NCI-H1092 treated with DMSO at 0.1 percent for 48 hours (cell line): ENCODE measurements around the gene ABHD11.
A peak's percentile ranks its signal among the peaks of the same experiment; 100 is the strongest.
"Not testable (repeated sequence)": the region's sequence is repeated elsewhere in the genome, so short reads cannot be mapped to it uniquely, and the experiment has no call there.

Source experiments
- DNase-seq: peaks from one replicate; lab custom pipeline; 2025; lab: John Stamatoyannopoulos, UW

ABHD11 gene

DNA sequence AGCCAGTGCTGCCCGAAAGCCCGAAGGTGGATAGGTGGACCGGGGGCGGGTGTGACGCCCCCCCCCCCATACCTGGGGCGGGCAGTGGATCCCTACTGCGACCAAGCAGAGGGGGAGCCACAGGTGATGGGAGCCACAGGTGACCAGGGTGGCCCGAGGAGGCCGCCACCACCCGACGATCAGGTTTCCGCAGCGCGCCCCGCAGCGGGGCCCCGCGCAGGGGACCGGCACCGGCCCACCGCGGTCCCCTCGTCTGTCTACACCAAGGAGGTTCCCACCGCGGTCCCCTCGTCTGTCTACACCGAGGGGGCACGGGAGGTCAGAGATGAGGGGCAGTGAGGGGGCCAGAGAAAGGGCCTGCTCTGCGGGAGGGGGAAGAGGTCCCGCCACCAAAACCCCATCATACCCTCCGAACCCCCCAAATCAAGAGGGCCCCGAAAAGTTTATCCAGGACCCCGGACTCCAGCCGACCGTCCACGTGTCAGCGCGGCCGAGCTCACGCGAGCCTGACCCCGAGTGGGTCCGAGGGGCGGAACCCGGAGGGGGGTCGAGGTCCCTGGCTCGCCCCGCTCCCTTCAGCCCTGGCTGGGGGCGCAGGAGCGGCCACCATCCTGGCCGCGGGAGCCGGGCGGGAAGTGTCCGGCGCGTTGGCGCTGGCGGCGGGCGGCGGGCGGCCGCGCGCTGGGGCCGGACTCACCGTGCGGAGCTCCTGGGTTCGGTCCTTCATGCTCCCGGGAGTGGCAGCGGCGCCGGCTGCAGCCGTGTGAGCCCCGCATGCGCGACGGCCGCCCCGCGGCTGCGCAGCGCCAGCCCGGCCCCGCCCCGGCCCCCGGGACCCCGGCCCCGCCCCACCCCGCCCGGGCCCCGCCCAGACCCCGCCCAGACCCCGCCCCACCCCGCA is 19.4 kb downstream of the ABHD11 start, which contains the start of gene STX1A:
Gene STX1A (minus strand): TSS at position 765 of the 901 bp plus-strand sequence. CDS start 38 bp downstream, at position 727.
- DNase-seq, result peak; percentile 62

DNA sequence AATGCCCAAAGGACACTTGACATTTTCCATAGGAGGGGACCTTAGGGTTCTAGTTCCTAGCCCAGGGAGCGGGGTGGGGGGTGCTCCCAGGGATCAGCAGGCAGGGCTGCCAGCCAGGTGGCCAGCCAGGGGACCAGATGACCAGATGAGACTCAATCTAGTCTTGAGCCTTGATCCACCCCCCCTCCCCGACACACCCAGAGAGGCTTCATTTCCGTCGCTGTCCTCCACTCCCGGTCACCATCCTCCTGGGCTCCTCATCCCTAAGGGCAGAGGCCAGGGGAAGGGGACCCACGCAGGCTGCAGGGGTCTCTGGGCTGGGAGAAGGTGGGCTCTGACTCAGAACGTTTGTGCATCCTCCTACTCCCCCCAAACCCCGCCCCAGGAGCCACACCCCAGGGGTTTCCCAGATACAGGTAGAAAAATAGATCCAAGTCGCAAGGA is 20.1 kb downstream of the ABHD11 start:
- no peak for DNase-seq

DNA sequence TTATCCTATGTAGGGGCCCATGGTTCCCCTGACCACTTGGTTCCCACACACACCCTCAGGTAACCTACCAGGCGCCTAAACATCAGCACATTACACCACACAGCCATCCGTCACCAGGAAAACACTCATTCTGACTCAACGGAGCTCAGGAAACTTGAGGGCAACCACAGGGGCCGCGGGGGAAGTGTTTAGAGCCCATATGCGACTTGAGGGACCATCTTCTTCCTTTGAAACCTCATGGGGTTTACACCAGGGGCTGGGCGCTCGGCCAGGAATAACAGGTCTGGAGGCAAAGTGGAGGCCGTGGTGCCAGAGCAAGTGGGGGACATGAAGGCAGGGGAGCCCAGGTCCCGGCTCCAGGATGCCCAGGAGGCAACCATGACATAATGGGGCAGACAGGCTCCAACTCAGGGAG is 20.6 kb downstream of the ABHD11 start:
- DNase-seq, result no peak

DNA sequence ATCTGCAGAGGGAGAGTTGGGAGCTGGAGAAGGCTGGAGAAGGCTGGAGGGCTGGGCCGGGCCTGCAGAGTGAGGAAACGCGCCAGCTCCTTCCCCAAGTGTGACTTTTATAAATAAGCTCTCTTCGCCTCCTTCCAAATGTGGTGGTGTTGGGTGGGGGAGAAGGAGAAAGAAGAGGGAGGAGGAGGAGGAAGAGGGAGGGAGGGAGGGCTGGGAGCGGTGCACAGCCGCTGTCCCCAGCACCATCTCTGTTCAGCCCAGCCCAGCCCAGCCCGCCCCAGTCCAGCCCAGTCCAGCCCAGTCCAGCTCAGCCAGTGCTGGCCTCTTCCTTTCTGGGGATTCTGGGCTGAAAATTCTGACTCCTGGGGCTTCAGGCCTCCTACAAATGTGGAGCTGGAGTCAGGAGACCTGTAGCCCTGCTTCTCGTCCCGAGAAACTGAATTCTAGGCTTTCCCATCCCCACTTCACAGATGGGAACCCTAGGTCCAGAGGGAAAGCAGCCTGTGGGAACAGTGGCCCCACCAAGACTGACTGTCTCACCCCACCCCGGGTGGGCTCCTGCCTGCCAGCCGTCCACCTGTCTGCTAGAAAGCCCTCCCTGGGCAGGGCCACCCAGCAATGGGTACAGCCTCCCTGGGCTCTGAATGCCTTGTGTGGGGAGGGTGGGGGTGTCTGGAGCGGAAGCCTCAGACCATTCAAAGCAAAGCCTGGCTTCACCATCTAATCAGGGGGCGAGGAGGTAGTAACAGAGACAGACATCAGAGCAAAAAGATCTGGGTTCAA is 21.4 kb downstream of the ABHD11 start:
- no peak for DNase-seq

DNA sequence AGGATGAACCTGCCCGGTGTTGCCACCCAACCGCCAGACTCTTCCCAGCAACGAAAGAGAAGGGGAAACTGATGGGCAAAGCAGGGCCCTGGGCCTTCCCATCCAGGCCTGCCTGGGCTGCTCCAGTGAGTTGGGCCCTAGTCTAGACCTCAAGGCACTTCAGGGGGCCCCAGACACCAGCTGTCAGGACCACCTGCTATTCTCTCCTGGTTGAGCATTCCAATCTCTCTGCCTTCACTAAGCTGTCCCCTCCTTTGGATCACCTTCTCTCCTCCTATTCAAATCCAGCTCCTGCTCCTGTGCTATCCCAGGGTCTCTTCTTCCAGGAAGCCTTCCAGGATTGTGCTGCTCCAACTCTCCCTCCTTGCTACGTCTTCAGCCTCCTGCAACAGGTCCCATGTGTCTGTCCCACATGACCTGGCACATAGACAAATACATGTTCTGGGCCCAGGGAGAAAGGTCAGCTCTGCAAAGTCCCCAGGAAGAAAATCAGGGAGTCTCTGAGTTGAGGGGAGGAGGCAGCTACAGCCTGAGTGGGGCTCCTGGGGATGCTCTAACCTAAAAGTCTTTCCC is 22.2 kb downstream of the ABHD11 start:
- no peak for DNase-seq

DNA sequence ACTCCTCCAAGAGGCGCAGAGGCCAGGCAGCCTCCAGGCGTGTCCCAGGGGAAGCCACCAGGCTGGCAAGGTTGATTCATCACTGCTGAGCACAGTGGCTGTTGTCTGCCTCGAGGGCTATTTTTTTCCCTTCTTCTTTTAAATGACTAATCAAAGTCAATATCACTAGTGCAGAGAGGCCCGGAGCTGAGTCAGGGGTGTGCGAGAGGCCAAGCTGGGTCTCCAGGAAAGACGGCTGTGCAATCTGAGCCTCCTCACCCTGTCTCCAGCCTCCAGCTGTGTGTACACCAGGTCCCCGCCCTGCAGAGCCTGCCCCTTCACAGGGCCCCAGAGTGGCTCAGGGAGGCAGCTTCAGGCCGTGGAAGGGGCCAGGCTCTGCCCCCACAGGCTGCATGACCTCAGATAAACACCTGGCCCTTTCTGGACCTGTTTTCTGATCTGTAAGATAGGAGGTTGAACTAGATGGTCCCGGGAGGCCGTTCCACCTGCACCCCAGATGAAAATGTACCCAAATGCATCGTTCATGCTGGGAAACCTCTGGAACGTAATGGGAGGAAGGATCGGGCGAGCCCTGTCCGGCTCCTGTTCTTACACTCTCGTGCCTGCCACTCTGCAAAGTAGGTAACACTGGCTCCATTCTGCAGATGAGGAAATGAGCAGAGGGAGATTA is 22.8 kb downstream of the ABHD11 start:
- peak; percentile 37 for DNase-seq

DNA sequence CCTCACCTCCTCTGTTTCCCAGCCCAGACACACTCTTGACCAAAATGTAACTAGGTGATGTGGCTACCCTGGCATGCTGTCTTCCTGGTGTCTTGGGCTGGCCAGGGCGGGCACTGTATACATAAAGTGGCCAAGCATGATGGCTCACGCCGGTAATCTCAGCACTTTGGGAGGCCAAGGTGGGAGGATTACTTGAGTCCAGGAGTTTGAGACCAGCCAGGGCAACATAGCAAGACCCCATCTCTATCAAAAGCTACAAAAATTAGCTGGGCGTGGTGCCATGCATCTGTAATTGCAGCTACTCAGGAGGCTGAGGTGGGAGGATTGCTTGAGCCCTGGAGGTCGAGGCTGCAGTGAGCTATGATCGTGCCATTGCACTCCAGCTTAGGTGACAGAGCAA is 25.3 kb downstream of the ABHD11 start:
- not testable (repeated sequence) for DNase-seq

DNA sequence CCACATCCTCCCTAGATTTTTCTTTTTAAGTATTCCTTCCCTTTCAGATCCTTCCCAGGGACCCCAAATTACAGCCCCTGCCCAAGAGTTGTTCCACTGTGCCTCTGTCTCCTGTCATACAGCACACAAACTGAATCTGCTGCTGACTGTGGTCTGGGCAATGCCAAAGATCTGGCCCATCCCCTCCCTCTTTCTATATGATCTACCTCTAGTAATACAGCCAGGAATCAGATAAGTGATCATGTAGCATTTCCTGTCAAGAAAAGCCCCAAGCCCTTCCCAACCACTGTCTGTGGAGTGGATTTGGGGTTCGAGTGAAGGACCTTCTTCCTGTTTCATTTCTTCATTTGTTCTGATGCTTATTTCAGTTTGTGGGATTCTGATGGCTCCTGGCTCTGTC is 25.8 kb downstream of the ABHD11 start:
- DNase-seq, result no peak

DNA sequence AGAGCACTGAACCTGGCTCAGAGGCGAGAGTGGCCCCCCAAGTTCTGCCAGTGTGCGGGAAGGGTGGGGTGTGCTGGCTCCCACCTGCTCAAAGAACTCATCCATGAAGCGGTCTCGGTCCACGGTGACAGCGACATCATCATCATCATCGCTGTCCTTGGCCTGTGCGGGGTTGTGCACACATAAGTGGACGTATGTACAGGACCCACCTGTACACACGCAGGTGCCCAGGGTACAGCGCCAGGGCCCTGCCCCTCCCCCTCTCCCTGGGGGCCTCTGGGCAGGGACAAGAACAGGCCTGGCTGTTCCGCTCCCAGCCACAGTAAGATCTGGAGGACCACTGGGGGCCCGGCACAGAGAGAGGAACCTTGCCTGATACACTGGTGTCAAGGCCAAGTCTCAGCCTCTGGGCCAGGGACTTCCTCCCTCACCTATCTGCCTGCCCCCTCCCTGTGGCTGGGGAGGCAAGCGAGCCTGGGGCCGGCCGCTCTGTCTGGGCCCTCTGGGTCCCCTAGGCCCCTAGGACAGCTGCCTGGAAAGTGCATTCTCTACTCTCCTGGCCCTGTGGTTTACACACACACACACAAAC is 29.5 kb downstream of the ABHD11 start:
- no peak for DNase-seq

DNA sequence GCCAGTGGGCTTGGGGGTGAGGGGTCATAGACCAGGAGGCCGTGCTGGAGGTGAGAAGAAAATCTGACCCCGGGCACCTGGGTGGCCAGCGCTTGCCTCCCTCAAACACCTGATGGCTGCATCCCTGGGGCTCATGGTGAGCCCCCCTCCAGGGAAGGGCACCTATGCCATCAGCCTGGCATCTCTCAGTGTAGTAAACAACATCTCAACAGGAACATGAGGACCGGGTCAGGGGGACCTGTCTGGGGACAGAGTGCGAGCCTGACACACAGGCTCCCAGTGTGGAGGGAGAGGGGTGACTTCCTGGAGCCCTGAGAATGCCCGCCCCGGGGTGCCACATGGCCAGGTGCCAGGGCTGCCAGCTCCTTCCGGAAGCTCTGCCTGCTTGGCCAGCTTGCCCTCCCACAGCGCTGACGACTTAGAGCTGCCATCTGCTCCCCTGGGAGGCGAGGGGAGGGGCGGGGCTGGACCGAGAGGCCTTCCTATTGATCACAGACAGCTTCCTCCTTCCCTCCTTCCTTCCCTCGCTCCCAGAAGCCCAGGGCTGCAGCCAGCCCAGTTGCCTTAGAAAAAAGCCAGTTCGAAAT is 31.5 kb downstream of the ABHD11 start:
- peak; percentile 78 for DNase-seq

DNA sequence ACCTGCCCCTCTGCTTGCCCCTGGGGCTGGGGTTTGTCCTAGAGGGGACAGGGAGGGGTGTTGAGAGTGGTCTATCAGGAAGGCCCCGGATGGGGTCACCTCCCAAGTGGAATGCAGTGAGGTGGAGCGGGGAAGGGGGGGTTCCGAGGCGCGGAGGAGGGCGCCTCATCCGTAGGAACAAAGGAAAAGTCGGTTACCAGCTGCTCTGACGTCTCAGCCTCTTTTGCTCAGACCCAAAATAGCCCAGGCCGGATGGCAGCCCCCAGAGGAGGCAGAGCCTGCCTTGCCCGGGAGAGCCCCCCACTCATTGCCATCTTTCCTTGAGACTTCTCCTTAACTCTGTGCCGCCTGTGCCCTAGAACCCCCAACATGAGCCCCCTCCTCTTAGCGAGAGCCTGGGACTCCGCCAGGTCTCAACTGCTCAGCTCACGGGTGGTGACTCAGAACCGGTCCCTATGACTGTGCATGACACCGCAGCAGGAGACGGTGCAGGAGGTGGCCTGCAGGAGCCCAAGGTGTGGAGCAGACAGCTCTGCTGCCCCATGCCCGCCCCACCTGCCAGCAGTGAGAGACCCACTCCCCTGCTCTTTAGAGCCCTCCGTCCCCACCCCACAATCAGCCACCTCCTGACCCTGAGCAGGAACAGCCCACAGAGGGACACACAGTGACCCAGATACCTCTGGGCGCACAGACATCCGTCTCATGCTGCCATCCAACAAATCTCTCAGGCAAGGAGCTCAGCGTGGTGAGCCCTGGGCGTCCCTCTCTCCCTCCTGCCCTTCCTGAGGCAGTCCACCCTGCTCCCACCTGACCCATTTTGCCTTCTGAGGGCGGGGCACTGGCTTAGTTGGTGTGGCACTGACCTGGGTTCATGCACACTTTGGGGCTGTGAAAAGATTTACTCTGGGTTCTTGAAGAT is 32.2 kb downstream of the ABHD11 start:
- DNase-seq, result no peak

DNA sequence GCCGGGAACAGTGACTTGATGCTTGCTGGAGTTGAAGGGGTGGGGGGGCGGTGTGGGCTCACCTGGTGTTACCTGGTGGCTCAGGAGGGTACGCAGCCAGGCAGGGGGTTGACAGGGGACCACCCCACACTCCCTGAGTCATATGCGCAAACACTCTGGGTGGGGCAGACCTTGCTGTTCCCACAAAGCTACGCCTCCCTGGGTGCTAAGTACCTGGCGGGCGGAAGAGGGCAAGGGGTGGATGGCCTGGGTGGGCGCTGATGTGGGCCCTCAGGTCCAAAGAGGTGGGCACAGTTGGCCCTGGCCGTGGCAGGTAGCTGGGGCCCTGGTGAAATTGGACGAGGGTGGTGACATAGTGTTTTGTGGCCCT is 33.1 kb downstream of the ABHD11 start:
- DNase-seq, result no peak

DNA sequence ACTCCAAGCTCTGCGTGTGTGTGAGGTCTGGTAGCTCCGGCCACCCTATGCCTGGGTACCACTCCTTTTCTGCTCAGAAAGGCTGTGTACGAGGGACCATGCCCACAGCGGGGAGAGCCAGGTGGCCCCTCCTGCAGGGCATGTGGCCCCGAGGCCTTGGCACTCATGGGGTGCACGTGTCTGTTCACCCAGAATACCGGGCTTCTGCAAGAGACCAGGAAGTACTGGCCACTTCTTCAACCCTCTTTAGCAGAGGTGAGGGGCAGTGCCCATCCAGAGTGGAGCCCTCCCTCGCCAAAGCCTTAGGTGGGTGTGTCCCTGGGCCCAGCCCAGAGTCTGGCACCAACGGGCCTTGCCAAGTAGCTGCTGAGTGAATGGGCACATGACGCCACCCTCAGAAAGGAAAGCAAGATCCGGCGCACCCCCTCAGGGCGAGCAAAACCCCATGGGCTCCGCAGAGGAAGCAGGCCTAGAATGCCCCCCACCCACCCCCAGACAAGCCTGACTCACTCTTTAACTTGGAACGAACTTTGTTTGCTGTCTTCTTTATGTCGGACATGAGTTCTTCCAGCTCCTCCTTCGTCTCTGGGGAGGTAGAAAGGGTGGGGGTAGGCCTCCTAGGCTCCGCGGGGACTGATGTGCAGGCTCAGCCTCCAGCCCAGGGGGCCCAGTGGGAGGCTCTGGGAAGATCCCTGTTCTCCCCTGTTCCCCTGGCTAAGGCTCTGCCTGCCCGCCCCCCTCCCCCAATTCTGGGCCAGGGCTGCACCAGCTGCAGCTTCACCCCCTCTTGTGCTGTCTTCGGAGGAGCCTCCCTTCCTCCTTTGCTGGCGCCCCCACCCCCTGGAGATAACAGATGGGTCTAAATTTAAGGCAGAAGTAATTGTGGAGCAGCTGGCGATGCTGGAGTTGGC is 33.7 kb downstream of the ABHD11 start:
- no peak for DNase-seq

DNA sequence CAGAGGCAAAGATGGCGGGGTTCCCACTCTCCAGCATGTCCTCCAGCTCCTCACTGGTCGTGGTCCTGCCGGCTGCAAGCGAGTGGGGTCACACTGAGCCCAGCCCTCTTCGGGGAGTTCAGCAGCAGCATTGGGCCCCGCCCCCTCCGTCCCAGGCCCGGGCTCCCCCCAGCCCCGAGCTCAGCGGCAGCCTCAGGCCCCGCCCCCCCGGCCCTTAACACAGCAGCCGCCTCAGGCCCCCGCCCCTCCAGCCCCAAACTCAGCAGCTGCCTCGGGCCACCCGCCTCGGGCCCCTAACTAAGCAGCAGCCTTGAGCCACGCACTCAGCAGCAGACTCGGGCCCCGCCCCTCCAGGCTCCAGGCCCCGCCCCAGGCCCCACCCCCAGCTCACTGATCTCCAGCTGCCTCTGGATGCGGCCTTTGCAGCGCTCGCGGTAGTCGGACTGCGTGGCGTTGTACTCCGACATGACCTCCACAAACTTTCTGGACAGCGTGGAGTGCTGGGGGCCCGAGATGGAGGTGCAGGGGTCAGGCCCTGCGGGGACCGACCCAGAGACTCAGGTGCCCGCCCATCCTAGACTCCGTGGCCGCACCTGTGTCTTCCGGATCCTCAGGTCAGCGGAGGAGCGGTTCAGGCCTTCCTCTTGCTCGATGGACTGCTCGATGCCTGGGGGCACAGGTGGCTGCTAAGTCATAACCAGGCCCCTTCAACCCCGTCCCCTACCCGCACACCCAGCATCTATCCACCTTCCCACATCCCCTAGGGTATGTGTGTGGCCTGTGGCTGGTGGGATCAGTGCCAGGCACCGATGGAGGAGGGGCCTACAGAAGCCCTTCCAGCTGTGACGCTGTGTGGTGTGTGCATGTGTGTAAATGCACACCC is 34.6 kb downstream of the ABHD11 start:
- no peak for DNase-seq

DNA sequence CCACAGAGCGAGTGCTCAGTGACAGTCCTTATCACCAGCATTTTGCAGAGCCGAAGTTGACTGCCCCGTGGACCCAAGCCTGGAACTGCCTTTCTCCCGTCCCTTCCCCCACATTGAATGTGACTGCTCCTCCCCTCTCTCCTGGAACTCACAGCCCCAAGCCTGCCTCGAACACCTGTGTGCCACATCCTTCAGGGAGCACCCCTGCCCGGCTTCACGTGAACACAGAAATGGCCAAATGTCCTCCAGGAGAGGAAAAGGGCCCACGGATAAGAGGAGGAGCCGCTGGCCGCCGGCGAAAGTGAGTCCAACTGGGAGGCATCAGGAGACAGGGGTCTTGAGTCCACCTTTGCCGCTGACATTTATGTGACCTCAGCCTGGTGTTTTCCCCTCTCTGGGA is 35.4 kb downstream of the ABHD11 start:
- no peak for DNase-seq

DNA sequence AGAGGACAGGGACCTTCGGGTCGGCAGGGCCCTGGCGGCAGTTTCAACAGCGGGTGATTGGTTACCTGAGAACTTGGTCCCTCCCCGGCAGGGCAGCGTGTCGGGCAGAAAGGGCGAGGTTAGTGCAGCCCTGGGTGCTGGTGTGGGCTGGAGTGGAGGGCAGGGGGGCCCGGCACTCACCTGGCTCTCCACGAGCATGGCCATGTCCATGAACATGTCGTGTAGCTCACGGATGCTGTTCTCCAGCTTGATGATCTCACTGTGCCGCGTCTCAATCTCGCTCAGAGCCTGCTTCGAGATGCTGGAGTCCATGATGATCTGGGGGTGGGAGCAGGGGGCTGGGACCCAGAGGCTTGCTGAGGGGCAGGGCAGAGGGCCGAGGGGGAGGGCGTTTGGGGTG is 35.9 kb downstream of the ABHD11 start:
- no peak for DNase-seq

DNA sequence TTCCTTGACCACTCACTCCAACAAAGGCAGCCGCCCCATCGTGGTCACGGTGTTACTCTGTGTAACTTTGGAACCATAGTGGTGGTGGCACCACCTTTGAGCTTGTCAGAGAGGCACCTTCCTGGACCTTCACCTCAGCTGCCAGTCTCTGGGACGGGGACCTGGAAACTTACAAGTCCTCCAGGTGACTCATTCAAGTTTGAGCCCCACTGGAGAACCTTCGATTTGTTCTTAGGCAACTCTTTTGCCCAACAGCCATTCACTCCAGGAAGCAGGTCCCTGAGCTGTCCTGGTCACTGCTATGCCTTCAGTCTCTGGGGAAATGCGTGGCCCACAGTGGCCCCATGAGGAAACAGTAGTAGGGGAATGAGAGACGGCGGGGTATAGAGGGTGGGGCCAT is 36.4 kb downstream of the ABHD11 start:
- no peak for DNase-seq

DNA sequence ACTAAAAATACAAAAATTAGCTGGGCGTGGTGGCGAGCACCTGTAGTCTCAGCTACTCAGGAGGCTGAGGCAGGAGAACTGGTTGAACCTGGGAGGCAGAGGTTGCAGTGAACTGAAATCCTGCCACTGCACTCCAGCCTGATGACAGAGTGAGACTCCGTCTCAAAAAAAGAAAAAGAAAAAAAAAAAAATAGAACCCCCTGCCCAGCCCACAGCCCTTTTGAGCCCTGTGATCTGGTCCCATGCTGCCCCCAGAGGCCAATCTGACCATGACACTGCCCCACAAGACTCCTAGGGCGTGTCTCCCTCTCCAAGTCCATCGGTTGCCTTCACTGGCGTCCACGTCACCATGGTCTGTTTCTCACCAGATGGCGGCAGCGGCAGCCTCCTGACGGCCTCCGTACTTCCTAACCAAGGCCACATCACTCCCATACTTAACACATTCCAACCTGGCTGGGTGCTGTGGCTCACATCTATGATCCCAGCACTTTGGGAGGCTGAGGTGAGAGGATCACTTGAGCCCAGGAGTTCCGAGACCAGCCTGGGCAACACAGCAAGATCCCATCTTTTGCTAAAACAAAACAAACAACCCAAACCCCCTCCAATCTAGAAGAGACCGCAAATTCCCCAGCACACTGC is 37.1 kb downstream of the ABHD11 start:
- peak; percentile 34 for DNase-seq
